Measurements from ENCODE around the gene PIGO. TPM values are rescaled to one million over a fixed set of nuclear protein-coding genes. Genes with fewer than 3 reads are reported as not detected.

PIGO gene
- total RNA-seq, 1 experiment from 2014 or later = 32.0 TPM

DNA sequence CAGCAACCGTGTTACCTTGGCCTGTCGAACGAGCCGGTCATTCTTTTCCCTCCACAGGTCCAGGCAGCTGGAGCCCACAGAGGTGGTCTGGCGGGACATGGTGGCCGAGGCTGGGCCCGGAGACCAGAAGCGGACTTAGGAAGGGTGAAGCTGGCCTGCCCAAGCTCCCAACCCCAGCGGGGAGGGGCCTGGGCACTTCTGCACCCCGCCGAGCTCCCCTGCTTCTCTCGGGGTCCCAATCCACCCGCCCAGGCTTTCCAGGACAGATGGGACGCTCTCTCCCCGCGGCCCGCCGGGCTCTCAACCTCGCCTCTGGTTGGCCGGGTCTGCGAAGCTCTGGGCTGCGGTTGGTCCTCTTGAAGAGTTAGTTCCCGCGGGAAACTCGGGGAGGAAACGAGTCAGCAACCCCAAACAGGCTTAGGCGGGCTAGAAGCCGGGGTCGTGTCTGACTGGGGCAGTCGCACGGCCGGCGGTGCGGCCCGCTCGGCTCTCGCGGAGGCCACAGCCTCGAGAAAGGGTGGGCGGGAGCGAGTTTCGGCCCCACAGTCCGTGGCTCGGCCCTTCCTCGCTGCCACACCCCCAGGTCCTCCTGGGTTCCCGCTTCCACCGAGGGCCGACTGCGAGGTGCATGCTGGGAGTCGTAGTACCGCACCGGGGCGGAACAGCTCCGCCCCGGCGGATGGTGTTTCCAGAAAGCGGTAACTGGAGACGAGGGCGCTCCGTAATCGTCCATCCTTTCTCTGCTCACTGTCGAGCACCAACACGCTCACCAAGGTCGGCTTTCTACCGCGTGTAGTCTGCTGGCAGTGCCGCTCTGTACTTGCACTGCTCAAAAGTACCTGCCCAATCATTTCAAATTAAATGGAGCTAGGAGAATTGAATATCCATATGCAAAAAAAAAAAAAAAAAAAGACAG, 16.7 kb downstream of the PIGO start, which contains the start of gene FANCG:
Gene FANCG, minus strand, starts transcription at position 517 of the 916 bp plus-strand sequence. Its CDS starts 418 bp downstream, at position 99.
- Mint-ChIP-seq H3K36me3 (ENCODE audit: insufficient read depth, unreplicated experiment) (peaks cover 19% of the 10 kb centered on the region), H3K27me3 (ENCODE audit: unreplicated experiment) (no peaks in the 10 kb centered on the region), H3K4me3 (ENCODE audit: low read depth, unreplicated experiment) (peak within 1 kb of the TSS; percentile 81), H3K4me1 (ENCODE audit: low read depth, unreplicated experiment) (peaks cover 18% of the 10 kb centered on the region), H3K27ac (ENCODE audit: unreplicated experiment) (peak within 1 kb of the TSS; percentile 67), H3K9me3 (ENCODE audit: low read depth, unreplicated experiment) (no peaks in the 10 kb centered on the region)
- intact Hi-C loops (cut with micrococcal nuclease; ENCODE audit: unreplicated experiment) = no loop called here
- DNase-seq = peak; percentile 84
- no peak for TF ChIP-seq CTCF (IDR thresholded peaks at IDR 0.05; ENCODE audit: unreplicated experiment)
- CTCF ChIA-PET = interaction anchor here (0.6 to 0.9 kb wide), 9 partner anchors 8 to 431 kb away, joined by 3 to 9 read pairs (median 4); partner anchors contain the start of genes STOML2 and UNC13B
- BruUV-seq (replicated peaks) = no TSS peak

DNA sequence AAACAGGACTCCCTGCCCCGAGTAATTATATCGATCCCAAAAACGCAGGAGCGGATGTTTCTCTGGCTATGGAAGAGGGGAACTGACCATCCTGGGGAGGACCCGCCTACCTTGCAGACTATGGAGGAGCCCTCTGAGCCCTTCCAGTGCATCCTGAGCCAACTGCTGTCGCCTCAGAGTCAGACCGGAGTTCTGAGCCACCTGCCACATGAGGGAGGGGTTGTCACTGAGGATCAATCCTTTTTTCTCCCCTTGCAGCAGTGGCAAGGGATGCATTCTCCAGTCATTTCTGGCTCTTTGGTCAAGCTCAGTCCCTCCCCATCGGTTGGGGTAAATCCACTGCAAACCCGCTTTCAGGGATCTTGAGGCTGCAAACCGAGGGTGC, 17.4 kb downstream of the PIGO start:
- intact Hi-C loops (cut with micrococcal nuclease; ENCODE audit: unreplicated experiment) = no loop called here
- BruUV-seq (replicated peaks) = TSS peak; percentile 52
- Mint-ChIP-seq H3K4me3 (ENCODE audit: low read depth, unreplicated experiment) (peak overlapping the region; percentile 81), H3K4me1 (ENCODE audit: low read depth, unreplicated experiment) (peaks cover 18% of the 10 kb centered on the region), H3K9me3 (ENCODE audit: low read depth, unreplicated experiment) (no peaks in the 10 kb centered on the region), H3K27me3 (ENCODE audit: unreplicated experiment) (no peaks in the 10 kb centered on the region), H3K27ac (ENCODE audit: unreplicated experiment) (peak overlapping the region; percentile 67), H3K36me3 (ENCODE audit: insufficient read depth, unreplicated experiment) (peaks cover 19% of the 10 kb centered on the region)
- no peak for DNase-seq
- TF ChIP-seq CTCF (IDR thresholded peaks at IDR 0.05; ENCODE audit: unreplicated experiment) = no peak
- CTCF ChIA-PET = interaction anchor here (0.9 kb wide), 1 partner anchor 27 kb away, joined by 3 read pairs; no protein-coding TSS in a partner anchor

DNA sequence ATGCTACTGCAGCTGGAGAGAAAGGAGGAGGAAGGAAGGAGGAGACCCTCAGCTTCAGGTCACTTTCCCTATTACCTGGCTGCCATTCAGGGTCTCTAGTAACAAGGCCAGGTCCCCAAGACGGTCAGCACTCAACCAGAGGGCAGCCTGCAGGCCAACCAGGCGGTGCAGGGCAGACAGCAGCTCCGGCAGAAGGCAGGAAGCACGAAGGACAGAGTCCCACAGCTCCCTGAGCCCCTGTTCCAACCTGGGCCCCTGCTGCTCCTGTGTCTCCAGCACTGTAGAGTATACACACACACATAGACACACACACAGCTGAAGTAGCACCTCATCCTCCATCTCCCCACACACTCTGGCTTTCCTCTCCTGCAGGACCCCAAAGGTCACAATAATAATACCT, 18.3 kb downstream of the PIGO start:
- no peaks in the 10 kb centered on the region for H3K27me3 Mint-ChIP-seq (ENCODE audit: unreplicated experiment)
- no peak overlapping the region for H3K27ac Mint-ChIP-seq (ENCODE audit: unreplicated experiment)
- H3K4me3 Mint-ChIP-seq (ENCODE audit: low read depth, unreplicated experiment) = peak overlapping the region; percentile 81
- BruUV-seq (replicated peaks) = no TSS peak
- CTCF ChIA-PET = no interaction called here
- no peaks in the 10 kb centered on the region for H3K9me3 Mint-ChIP-seq (ENCODE audit: low read depth, unreplicated experiment)
- H3K36me3 Mint-ChIP-seq (ENCODE audit: insufficient read depth, unreplicated experiment) = peaks cover 27% of the 10 kb centered on the region
- no peak for DNase-seq
- peaks cover 22% of the 10 kb centered on the region for H3K4me1 Mint-ChIP-seq (ENCODE audit: low read depth, unreplicated experiment)
- TF ChIP-seq CTCF (IDR thresholded peaks at IDR 0.05; ENCODE audit: unreplicated experiment) = no peak
- intact Hi-C loops (cut with micrococcal nuclease; ENCODE audit: unreplicated experiment) = no loop called here

DNA sequence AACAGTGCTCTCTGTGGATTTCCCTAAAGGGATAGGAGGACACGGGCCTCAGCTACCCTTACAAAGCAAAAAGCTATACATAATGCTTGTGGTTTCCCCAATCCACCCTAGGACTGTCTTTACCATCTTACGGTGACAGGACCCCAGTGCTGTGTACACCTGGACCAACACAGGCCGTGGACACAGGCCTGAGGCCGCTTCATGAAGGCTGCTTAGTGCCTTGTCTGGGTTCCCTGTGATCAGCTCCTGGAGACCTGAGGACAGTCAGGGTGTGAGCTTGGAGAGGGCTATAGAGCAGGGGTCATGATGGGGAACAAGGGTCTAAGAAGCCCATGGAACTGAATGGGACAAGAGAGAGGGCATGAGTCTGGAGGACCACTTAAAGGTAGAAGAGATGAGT, 19.5 kb downstream of the PIGO start:
- BruUV-seq (replicated peaks) = no TSS peak
- DNase-seq = no peak
- H3K4me3 Mint-ChIP-seq (ENCODE audit: low read depth, unreplicated experiment) = no peak overlapping the region
- intact Hi-C loops (cut with micrococcal nuclease; ENCODE audit: unreplicated experiment) = no loop called here
- TF ChIP-seq CTCF (IDR thresholded peaks at IDR 0.05; ENCODE audit: unreplicated experiment) = no peak
- H3K27me3 Mint-ChIP-seq (ENCODE audit: unreplicated experiment) = no peaks in the 10 kb centered on the region
- H3K4me1 Mint-ChIP-seq (ENCODE audit: low read depth, unreplicated experiment) = peaks cover 27% of the 10 kb centered on the region
- peaks cover 39% of the 10 kb centered on the region for H3K36me3 Mint-ChIP-seq (ENCODE audit: insufficient read depth, unreplicated experiment)
- CTCF ChIA-PET = no interaction called here
- no peaks in the 10 kb centered on the region for H3K9me3 Mint-ChIP-seq (ENCODE audit: low read depth, unreplicated experiment)
- H3K27ac Mint-ChIP-seq (ENCODE audit: unreplicated experiment) = no peak overlapping the region
